ENCODE results near the gene NLGN4X. TPM values are rescaled to one million over a fixed set of nuclear protein-coding genes. Genes with fewer than 3 reads are reported as not detected.
"Not testable (repeated sequence)": the region's sequence is repeated elsewhere in the genome, so short reads cannot be mapped to it uniquely, and the experiment has no call there.

Gene NLGN4X
- total RNA-seq, 1 donor from 2014 or later = 5.9 TPM

- no peak for DNase-seq (ENCODE audit: low spot score)
Measured at GRCh38 chrX:6005856-6006255, 222.8 kb downstream of the NLGN4X start.

- no peak for DNase-seq (ENCODE audit: low spot score)
Measured at GRCh38 chrX:6004529-6004928, 224.1 kb downstream of the NLGN4X start.

DNA sequence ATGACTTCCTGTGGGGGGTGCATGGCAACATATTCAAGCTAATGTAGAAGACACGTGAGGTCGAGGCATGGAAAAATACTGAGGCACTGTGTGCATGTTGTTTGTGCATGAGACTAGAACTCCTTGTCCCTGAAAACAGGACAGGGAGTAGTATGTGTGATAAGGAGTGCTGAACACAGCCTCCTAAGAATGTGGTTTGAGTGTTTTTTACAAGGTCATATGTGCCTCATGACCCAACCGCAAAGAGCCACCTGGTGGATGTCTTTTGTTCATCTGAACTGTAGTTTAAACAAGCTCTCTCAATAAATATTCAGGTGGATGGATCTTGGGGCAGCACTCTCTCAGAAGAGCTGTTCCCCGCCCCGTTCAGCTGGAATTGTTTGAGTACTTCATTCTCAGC, 226.6 kb downstream of the NLGN4X start:
- no peak for DNase-seq (ENCODE audit: low spot score)

- DNase-seq (ENCODE audit: low spot score) = no peak
Measured at GRCh38 chrX:5998901-5999300, 229.8 kb downstream of the NLGN4X start.

- DNase-seq (ENCODE audit: low spot score) = no peak
Measured at GRCh38 chrX:5998456-5998855, 230.2 kb downstream of the NLGN4X start.

GRCh38 chrX:5991393-5991792, 237.3 kb downstream of the NLGN4X start:
- no peak for DNase-seq (ENCODE audit: low spot score)

GRCh38 chrX:5979338-5979737, 249.3 kb downstream of the NLGN4X start:
- no peak for DNase-seq (ENCODE audit: low spot score)

DNA sequence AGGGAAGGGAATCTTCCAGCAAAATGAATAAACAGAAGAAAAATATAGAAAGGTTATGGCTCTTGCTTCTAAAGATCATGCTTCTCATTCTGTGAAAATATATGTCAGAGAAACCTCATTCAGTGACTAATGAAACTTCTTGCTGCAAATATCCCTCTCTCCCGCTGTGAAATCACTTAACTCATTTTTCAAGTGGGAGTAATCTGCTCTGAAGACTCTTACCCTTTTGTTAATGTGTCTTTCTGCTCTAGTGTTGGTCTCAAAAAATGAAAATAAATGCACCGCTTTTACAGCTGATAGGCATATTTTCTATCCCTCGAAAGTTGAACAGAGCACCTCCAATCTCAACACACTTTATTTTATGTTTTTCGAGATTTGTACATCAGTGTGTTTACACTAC, 252.3 kb downstream of the NLGN4X start:
- no peak for DNase-seq (ENCODE audit: low spot score)

- no peak for DNase-seq (ENCODE audit: low spot score)
Measured at GRCh38 chrX:5971300-5971699, 257.4 kb downstream of the NLGN4X start.

DNA sequence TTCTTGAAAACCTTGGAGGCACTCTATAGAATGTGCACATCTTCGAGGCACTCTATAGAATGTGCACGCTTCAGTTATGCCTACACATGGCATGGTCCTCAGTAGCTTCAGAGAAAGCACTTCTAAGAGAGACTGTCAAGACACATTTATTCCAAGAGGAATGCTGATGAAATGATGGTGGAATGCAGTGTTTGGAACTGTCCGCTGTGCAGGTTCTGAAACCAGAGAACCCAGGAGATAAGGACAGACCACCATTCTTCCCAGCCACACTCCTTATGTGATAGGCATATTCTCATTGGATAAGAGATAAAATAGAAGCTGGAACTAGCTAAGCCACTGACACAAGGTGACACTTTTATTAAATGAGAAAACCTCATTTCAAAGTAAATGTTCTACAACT, 263.3 kb downstream of the NLGN4X start:
- DNase-seq (ENCODE audit: low spot score) = no peak

GRCh38 chrX:5959286-5959685, 269.4 kb downstream of the NLGN4X start:
- no peak for DNase-seq (ENCODE audit: low spot score)

DNA sequence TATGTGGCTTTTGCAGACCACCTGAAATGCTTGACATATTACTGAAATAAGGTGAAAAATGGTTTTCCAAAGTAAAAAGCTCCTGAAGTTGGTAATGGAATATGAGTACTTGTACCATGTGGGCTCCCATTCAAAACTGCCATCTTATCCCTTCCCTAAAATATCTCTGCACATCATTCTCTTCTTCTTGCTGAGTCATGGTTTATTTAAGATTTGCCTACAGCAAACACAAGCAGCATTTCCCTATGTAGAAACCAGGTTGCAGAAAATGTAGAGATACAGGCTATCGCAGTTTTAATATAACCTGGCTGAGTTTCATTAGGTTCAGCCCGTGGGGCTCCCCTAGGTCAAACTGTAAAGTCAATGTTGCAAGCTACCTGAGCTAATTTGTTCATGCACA, 270.1 kb downstream of the NLGN4X start:
- no peak for DNase-seq (ENCODE audit: low spot score)

DNA sequence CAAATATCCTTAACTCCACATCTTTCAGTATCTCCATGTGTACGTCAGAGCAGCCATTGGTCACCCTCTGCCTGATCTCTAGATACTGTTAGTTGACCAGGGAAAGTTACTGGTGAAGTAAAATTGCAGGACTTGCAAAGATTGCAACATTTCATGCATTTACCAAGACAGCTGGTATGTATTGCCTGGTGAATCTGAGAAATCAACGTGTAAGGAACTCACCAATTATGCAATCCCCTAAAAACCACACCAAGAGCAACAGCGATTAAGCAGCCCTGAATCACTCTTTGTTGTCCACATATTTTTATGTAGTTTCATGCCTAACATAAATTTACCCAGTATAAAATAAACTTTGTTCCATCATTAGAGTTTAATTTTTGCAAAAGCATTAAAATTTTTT, 271.2 kb downstream of the NLGN4X start:
- DNase-seq (ENCODE audit: low spot score) = no peak

DNA sequence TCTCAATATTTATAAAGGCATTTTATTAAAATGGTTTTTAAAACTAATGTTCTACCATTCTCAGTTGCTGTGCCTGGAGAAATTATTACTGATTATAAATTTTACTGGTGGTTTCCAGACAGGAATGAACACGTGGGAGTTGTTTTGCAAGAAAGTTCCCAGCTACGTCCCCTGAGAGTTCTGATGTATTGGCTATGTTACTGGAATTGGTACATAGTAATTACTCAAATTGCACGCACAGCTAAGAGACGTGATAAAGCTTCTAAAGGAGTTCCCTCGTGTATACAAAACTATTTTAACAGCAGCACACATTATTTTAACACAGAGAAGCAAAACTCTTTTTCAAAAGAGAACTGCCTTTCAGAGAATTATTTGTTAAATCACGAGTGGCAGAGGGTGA, 292.2 kb downstream of the NLGN4X start:
- no peak for DNase-seq (ENCODE audit: low spot score)

DNA sequence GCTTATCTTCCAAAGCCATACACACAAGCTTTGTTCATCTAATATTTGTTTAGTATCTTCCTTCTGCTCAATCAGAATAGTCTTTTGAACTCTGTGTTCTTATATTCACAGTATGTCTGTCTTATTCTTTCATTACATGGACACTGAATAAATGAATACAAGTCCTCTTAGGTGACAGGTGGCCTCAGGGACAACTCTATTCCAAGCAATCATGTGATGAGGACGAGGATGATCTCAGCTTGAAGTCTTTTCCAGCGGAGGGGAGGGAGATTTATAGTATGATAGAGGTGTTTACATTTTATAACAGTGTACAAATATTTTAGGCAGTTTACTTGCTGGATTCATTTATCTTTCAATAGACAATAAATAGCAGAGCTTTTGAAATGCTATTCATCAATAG, 300.4 kb downstream of the NLGN4X start:
- no peak for DNase-seq (ENCODE audit: low spot score)

DNA sequence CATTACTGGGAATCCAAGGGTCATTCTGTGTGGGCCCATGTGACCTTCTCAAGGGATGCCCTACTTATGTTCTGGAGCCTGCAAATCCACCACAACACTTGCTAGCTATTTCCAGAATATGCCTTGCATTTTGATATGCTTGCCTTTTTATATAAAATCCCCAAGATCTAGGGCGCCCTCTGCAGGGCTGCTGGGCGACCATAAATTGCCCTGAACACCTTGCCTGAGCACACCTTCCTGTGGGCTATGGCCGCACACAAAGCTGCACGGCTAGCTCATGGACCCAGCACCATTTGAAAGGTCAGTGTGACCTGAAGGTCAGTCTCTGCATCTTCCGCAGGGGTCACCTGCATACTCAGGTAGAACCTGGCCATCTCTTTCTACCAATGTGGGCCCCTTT, 311.7 kb downstream of the NLGN4X start:
- DNase-seq (ENCODE audit: low spot score) = no peak

GRCh38 chrX:5915783-5916182, 312.9 kb downstream of the NLGN4X start:
- DNase-seq (ENCODE audit: low spot score) = no peak

DNA sequence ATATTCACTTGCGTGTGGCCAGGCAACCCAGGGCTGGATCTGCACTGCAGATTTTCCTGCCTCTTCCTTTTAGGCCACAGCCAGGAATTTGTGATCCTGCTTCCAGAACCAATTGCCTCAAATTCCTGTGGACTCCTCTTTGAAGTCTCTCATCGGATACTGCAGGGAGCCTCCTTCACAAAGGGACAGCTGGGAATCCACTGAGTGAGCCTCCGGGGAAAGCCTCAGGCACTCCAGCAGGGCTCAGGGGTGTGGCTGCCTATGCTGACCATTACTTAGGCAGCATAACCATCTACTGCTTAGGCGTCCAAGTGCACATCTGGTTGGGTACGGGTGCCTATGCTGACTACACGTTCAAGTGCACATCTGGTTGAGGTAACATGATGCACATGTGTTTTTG, 321.5 kb downstream of the NLGN4X start:
- DNase-seq (ENCODE audit: low spot score) = no peak

DNA sequence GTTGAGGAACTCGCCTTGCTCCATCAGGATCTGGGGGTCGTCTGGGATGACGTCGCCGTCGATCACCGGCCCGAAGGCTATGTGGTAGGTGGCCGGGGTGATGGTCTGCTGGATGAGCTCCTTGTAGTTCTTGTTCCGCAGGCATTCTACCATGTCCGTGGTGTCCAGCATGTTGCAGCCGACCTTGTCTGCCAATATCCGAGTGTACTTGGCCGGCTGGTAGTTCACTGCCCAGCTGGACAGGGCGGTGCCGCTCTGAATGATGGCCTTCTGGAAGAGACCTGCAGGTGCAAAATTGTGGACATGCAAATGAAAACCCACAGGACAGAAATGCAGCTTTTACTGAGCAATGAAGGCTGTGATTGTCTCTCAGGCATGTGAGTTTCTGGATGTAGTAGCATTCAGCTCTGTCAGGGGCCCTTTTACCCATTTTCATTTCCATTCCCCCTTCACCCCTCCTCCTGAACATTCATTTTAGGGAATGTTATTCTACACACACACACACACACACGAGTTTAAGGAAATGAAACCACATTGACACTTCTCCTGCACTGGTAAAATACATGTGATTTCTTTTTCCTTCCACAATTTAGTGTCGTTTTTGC, 325.0 kb downstream of the NLGN4X start:
- not testable (repeated sequence) for DNase-seq (ENCODE audit: low spot score)

GRCh38 chrX:5898463-5898862, 330.2 kb downstream of the NLGN4X start:
- no peak for DNase-seq (ENCODE audit: low spot score)

DNA sequence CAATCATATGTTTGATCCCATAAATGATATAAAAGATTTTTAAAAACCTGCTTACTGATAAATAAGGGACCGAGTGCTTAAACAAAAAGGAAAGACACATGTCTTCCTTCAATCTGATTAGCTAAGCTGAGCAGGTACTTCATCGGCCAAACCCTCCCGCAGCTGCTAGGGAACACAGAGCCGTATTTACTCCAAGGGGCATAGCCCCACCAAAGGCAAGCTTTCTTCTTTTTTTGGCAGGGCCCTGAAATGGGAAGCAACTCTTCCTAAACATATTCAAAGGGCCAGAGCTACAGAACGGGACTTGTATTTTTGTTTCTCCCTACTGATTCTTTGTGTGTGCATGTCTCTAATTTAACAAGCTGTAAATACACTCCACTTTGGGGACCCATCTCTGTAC, 337.3 kb downstream of the NLGN4X start:
- no peak for DNase-seq (ENCODE audit: low spot score)

- no peak for DNase-seq (ENCODE audit: low spot score)
Measured at GRCh38 chrX:5876984-5877596, 351.6 kb downstream of the NLGN4X start.

DNA sequence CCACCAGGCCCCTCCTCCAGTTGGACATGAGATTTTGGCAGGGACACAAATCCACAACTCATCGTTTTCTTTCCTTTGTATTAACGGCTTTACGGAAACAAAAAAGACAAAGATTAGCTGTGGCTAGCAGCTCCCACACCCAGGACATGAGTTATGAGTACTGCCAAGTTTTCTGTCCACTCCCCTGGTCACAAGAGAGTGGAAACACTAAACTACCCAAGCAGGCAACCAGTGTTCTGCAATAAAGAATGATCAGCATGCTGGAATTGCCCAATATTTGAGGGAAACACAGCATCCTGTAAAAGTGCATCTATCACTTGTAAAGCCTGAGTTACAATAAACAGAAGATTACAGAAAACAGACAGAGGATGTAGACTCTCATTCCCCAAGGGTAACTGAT, 358.4 kb downstream of the NLGN4X start:
- DNase-seq (ENCODE audit: low spot score) = no peak

GRCh38 chrX:5869786-5870185, 358.9 kb downstream of the NLGN4X start:
- DNase-seq (ENCODE audit: low spot score) = no peak

All from ureter (tissue), 1 donor.